ENCODE data around the gene TAF11L4. TPM values are rescaled to one million over a fixed set of nuclear protein-coding genes. Genes with fewer than 3 reads are reported as not detected.
"Not testable (repeated sequence)": the region's sequence is repeated elsewhere in the genome, so short reads cannot be mapped to it uniquely, and the experiment has no call there.

TAF11L4 gene
- total RNA-seq, 1 donor from 2014 or later = not detected

DNA sequence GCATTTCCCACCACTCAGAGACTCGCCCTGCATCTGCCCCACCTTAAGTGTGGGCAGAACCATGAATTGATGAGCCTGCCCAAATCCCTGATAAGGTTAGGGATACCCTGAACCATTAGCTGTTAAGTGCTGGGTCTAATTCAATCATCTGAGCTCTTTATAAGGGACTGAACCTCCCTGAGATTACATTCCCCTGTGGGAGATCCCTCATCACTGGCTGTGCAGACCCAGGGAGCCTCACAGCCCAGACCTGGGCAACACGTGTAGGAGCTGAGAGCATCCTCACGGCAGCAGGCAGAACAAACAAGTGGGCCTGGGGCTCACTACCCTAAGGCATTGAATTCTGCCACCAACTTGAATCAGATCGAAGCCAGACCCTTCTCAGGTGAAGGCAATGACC lies 24.2 kb upstream of the TAF11L4 start:
- Histone ChIP-seq H3K36me3 (ENCODE audit: control insufficient read depth in 3 of 3, insufficient read depth in 3 of 3, low read length in 3 of 3) (no peaks in the 10 kb centered on the region), H3K9ac (ENCODE audit: low read depth in 1 of 3, low read length in 3 of 3) (no peak overlapping the region), H3K4me1 (ENCODE audit: control insufficient read depth in 3 of 3, insufficient read depth in 3 of 3, low read length in 3 of 3) (no peaks in the 10 kb centered on the region), H3K9me3 (ENCODE audit: control insufficient read depth in 3 of 3, low read length in 3 of 3) (no peaks in the 10 kb centered on the region), H3K4me3 (ENCODE audit: low read length in 3 of 3) (no peak overlapping the region), H3K27ac (ENCODE audit: low read depth, low read length) (no peak overlapping the region), H3K27me3 (ENCODE audit: control insufficient read depth in 3 of 3, insufficient read depth in 3 of 3, low read length in 3 of 3) (no peaks in the 10 kb centered on the region)

DNA sequence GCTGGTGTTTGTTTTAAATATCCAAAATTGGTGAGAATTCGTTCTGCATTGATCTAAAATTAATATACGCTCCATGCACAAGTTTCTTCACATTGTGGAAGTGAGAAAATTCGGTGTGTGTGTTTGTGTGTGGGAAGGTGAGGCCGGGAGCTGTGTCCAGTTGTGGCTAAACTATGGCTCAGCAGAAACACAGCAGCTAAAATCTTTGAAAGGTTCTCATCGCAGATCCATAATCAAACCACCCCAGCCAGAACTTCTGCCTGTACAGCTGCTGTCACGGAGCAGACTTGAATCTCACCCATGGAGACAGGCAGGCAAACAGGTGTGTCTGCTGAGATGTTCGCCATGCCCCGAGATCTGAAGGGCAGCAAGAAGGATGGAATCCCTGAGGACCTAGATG lies 23.7 kb upstream of the TAF11L4 start, which contains the start of gene TAF11L2:
TSS of gene TAF11L2 (plus strand) at position 301 of the 400 bp plus-strand sequence.
- not testable (repeated sequence) for H3K9me3 ChIP-seq (ENCODE audit: control insufficient read depth in 3 of 3, low read length in 3 of 3); H3K36me3 ChIP-seq (ENCODE audit: control insufficient read depth in 3 of 3, insufficient read depth in 3 of 3, low read length in 3 of 3); H3K27me3 ChIP-seq (ENCODE audit: control insufficient read depth in 3 of 3, insufficient read depth in 3 of 3, low read length in 3 of 3)

DNA sequence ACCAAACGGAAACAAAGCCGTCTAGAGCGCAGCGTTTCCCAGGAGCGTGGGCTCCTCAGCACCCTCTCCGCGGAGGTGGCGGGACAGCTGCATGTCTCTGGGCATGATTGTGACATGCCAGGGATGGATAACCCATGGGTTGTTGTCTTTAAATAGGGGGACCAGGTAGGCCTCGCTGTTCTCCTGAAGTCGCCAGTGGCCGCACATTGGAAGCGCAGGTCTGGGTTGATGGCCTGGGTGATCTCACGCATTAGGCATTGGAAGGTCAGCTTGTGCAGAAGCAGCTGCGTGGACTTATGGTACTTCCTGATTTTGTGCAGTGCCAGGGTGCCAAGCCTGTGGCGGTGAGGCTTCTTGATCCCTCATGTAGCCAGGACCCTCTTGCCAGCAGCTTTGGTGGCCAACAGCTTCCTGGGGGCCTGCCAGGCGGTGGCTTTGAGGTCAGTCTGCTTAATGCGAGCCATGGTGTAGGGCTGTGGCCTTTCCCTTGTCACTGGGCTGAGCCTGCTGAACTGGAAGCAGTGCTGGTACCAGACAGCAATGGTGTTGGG lies 9.8 kb upstream of the TAF11L4 start:
- Histone ChIP-seq H3K4me1 (ENCODE audit: control insufficient read depth in 3 of 3, insufficient read depth in 3 of 3, low read length in 3 of 3) (no peaks in the 10 kb centered on the region), H3K4me3 (ENCODE audit: low read length in 3 of 3) (no peak overlapping the region), H3K36me3 (ENCODE audit: control insufficient read depth in 3 of 3, insufficient read depth in 3 of 3, low read length in 3 of 3) (no peaks in the 10 kb centered on the region), H3K9ac (ENCODE audit: low read depth in 1 of 3, low read length in 3 of 3) (no peak overlapping the region), H3K9me3 (ENCODE audit: control insufficient read depth in 3 of 3, low read length in 3 of 3) (no peaks in the 10 kb centered on the region), H3K27me3 (ENCODE audit: control insufficient read depth in 3 of 3, insufficient read depth in 3 of 3, low read length in 3 of 3) (no peaks in the 10 kb centered on the region), H3K27ac (ENCODE audit: low read depth, low read length) (no peak overlapping the region)

More for the DNA sequence above, 23.7 kb upstream of the TAF11L4 start, which contains the start of gene TAF11L2:
- not testable (repeated sequence) for H3K4me3 ChIP-seq (ENCODE audit: low read length in 3 of 3); H3K9ac ChIP-seq (ENCODE audit: low read depth in 1 of 3, low read length in 3 of 3); H3K27ac ChIP-seq (ENCODE audit: low read depth, low read length); H3K4me1 ChIP-seq (ENCODE audit: control insufficient read depth in 3 of 3, insufficient read depth in 3 of 3, low read length in 3 of 3)

DNA sequence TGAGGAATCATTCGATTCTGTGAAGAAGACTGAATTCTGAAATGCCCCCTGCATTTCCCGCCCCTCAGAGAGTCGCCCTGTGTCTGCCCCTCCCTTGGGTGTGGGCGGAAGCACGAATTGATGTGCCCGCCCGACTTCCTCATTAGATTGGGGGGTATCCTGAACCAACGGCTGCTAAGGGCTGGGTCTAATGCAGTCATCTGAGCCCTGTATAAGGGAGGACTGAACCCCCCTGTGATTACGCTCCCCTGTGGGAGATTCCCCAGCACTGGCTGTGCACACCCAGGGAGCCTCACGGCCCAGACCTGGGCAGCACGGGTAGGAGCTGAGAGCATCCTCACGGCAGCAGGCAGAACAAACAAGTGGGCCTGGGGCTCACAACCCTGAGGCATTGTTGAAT lies 4.1 kb upstream of the TAF11L4 start:
- not testable (repeated sequence) for H3K9ac ChIP-seq (ENCODE audit: low read depth in 1 of 3, low read length in 3 of 3); H3K36me3 ChIP-seq (ENCODE audit: control insufficient read depth in 3 of 3, insufficient read depth in 3 of 3, low read length in 3 of 3); H3K4me1 ChIP-seq (ENCODE audit: control insufficient read depth in 3 of 3, insufficient read depth in 3 of 3, low read length in 3 of 3); H3K4me3 ChIP-seq (ENCODE audit: low read length in 3 of 3); H3K27me3 ChIP-seq (ENCODE audit: control insufficient read depth in 3 of 3, insufficient read depth in 3 of 3, low read length in 3 of 3); H3K27ac ChIP-seq (ENCODE audit: low read depth, low read length); H3K9me3 ChIP-seq (ENCODE audit: control insufficient read depth in 3 of 3, low read length in 3 of 3)

DNA sequence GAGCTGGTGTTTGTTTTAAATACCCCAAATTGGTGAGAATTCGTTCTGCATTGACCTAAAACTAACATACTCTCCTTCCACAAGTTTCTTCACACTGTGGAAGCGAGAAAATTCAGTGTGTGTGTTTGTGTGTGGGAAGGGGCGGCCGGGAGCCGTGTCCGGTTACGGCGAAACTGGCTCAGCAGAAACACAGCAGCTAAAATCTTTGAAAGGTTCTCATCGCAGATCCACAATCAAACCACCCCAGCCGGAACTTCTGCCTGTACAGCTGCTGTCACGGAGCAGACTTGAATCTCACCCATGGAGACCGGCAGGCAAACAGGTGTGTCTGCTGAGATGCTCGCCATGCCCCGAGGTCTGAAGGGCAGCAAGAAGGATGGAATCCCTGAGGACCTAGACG lies 3.5 kb upstream of the TAF11L4 start, which contains the start of gene TAF11L3:
TSS of gene TAF11L3 (plus strand) at position 301 of the 400 bp plus-strand sequence.
- not testable (repeated sequence) for H3K9ac ChIP-seq (ENCODE audit: low read depth in 1 of 3, low read length in 3 of 3); H3K27ac ChIP-seq (ENCODE audit: low read depth, low read length); H3K9me3 ChIP-seq (ENCODE audit: control insufficient read depth in 3 of 3, low read length in 3 of 3); H3K4me1 ChIP-seq (ENCODE audit: control insufficient read depth in 3 of 3, insufficient read depth in 3 of 3, low read length in 3 of 3); H3K4me3 ChIP-seq (ENCODE audit: low read length in 3 of 3); H3K36me3 ChIP-seq (ENCODE audit: control insufficient read depth in 3 of 3, insufficient read depth in 3 of 3, low read length in 3 of 3); H3K27me3 ChIP-seq (ENCODE audit: control insufficient read depth in 3 of 3, insufficient read depth in 3 of 3, low read length in 3 of 3)

DNA sequence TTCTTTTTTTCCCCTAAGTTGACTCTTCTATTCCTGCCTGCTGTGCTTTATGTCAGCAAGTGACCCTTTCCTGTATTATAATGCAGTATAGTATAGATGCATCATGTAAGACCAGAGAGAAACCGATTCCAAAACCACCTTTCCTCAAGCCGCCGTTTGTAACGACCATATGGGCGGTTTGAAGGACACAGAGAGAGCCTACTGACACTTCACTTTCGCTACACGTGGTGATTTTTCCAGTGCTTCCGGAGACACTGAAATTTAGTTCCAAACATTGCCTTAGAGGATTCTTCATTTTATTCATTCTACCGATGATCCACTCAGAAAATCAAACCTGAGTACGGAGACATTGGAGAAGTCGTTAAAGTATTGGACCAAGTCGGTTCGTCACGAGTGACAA lies 2.1 kb upstream of the TAF11L4 start:
- H3K27me3 ChIP-seq (ENCODE audit: control insufficient read depth in 3 of 3, insufficient read depth in 3 of 3, low read length in 3 of 3); H3K4me1 ChIP-seq (ENCODE audit: control insufficient read depth in 3 of 3, insufficient read depth in 3 of 3, low read length in 3 of 3); H3K4me3 ChIP-seq (ENCODE audit: low read length in 3 of 3); H3K27ac ChIP-seq (ENCODE audit: low read depth, low read length); H3K9me3 ChIP-seq (ENCODE audit: control insufficient read depth in 3 of 3, low read length in 3 of 3); H3K9ac ChIP-seq (ENCODE audit: low read depth in 1 of 3, low read length in 3 of 3); H3K36me3 ChIP-seq (ENCODE audit: control insufficient read depth in 3 of 3, insufficient read depth in 3 of 3, low read length in 3 of 3): not testable (repeated sequence)

GRCh38 chr5:17524935-17525334 lies 3.3 kb downstream of the TAF11L4 start, which contains the start of gene TAF11L5:
TSS of gene TAF11L5 (plus strand) at chr5:17525235.
- H3K27me3 ChIP-seq (ENCODE audit: control insufficient read depth in 3 of 3, insufficient read depth in 3 of 3, low read length in 3 of 3); H3K36me3 ChIP-seq (ENCODE audit: control insufficient read depth in 3 of 3, insufficient read depth in 3 of 3, low read length in 3 of 3); H3K27ac ChIP-seq (ENCODE audit: low read depth, low read length); H3K4me1 ChIP-seq (ENCODE audit: control insufficient read depth in 3 of 3, insufficient read depth in 3 of 3, low read length in 3 of 3); H3K9ac ChIP-seq (ENCODE audit: low read depth in 1 of 3, low read length in 3 of 3); H3K9me3 ChIP-seq (ENCODE audit: control insufficient read depth in 3 of 3, low read length in 3 of 3); H3K4me3 ChIP-seq (ENCODE audit: low read length in 3 of 3): not testable (repeated sequence)

DNA sequence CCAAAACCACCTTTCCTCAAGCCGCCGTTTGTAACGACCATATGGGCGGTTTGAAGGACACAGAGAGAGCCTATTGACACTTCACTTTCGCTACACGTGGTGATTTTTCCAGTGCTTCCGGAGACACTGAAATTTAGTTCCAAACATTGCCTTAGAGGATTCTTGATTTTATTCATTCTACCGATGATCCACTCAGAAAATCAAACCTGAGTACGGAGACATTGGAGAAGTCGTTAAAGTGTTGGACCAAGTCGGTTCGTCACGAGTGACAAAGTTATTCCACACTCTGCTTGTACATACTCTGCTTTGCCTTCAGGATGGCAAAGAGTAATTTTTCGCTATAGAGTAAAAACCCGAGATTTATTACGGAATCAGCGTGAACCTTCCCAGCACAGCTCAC lies 4.9 kb downstream of the TAF11L4 start:
- not testable (repeated sequence) for H3K27me3 ChIP-seq (ENCODE audit: control insufficient read depth in 3 of 3, insufficient read depth in 3 of 3, low read length in 3 of 3); H3K27ac ChIP-seq (ENCODE audit: low read depth, low read length); H3K9me3 ChIP-seq (ENCODE audit: control insufficient read depth in 3 of 3, low read length in 3 of 3); H3K4me3 ChIP-seq (ENCODE audit: low read length in 3 of 3); H3K36me3 ChIP-seq (ENCODE audit: control insufficient read depth in 3 of 3, insufficient read depth in 3 of 3, low read length in 3 of 3); H3K9ac ChIP-seq (ENCODE audit: low read depth in 1 of 3, low read length in 3 of 3); H3K4me1 ChIP-seq (ENCODE audit: control insufficient read depth in 3 of 3, insufficient read depth in 3 of 3, low read length in 3 of 3)

- H3K9ac ChIP-seq (ENCODE audit: low read depth in 1 of 3, low read length in 3 of 3); H3K4me1 ChIP-seq (ENCODE audit: control insufficient read depth in 3 of 3, insufficient read depth in 3 of 3, low read length in 3 of 3); H3K9me3 ChIP-seq (ENCODE audit: control insufficient read depth in 3 of 3, low read length in 3 of 3); H3K36me3 ChIP-seq (ENCODE audit: control insufficient read depth in 3 of 3, insufficient read depth in 3 of 3, low read length in 3 of 3); H3K27ac ChIP-seq (ENCODE audit: low read depth, low read length); H3K27me3 ChIP-seq (ENCODE audit: control insufficient read depth in 3 of 3, insufficient read depth in 3 of 3, low read length in 3 of 3); H3K4me3 ChIP-seq (ENCODE audit: low read length in 3 of 3): not testable (repeated sequence)
Observed at GRCh38 chr5:17528369-17528768, 6.8 kb downstream of the TAF11L4 start, which contains the start of gene TAF11L6. TSS of gene TAF11L6 (plus strand) at chr5:17528669.

All from skeletal muscle tissue (tissue), 4 donors.